GM19240 (cell line): ENCODE data around the gene CARNS1.
A peak's percentile ranks its signal among the peaks of the same experiment; 100 is the strongest.
"Not testable (repeated sequence)": the region's sequence is repeated elsewhere in the genome, so short reads cannot be mapped to it uniquely, and the experiment has no call there.

Source experiments
- DNase-seq: peaks from one replicate; pipeline ENCODE4 v3.0.0; 2011; ENCODE audit warnings: low spot score; ENCODE audit not compliant: insufficient read length

Gene CARNS1

DNA sequence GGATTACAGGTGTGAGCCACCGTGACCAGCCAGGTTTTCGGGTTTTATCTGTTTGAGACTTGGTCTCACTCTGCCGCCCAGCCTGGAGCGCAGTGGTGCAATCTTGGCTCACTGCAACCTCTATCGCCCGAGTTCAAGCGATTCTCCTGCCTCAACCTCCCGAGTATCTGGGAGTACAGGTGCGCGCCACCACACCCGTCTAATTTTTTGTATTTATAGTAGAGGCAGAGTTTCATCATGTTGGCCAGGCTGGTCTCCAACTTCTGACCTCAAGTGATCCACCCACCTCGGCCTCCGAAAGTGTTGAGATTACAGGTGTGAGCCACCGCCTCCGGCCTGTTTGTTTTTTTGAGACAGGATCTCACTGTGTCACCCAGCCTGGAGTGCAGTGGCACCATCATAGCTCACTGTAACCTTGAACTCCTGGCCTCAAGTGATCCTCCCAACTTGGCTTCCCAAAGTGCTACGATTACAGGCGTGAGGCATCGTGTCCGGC is 11.9 kb downstream of the CARNS1 start:
- DNase-seq: not testable (repeated sequence)

DNA sequence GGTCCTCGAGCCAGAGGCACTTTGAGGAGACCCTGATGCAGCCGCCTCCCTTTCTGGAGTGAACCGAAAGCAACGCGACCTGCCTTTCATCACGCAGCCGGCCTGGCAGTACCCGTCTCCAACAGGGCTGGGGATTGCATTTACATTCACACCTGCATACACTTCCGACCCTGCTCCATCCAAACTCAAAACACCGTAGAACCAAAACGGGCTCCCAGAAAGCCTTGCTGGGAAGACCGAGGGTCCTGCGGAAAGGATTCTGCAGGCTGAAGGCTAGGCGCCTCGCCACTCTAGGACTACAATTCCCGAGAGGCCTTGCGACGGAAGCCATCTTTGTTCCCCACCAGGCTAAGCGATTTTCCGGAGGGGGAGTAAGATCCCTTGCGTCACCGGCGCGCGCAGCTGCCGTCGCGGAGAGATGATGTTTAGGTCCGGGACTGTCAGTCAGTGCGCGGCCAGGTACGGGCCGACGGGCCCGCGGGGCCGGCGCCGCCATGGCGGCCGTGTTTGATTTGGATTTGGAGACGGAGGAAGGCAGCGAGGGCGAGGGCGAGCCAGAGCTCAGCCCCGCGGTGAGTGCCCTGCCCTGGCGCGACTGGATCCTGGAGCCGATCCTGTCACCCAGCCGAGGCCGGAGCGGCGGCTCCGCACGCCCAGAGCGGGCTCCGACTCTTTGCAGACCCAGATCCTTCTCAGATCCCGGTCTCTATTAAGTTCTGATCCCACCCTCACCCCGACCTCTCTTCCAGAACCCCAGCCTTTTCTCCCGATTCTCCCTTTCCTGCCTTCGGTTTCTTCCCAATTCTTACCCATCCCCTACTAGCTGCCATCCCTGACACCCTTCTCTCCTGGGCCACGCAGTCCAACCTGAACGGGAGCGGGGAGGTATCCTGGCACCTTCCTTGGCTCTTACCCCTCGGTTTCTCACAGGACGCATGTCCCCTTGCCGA is 12.8 kb downstream of the CARNS1 start, which contains the start of gene RPS6KB2:
RPS6KB2 (plus strand) TSS at position 443 of the 950 bp plus-strand sequence; CDS start at position 495, 52 bp downstream.
- DNase-seq: peak; percentile 99

DNA sequence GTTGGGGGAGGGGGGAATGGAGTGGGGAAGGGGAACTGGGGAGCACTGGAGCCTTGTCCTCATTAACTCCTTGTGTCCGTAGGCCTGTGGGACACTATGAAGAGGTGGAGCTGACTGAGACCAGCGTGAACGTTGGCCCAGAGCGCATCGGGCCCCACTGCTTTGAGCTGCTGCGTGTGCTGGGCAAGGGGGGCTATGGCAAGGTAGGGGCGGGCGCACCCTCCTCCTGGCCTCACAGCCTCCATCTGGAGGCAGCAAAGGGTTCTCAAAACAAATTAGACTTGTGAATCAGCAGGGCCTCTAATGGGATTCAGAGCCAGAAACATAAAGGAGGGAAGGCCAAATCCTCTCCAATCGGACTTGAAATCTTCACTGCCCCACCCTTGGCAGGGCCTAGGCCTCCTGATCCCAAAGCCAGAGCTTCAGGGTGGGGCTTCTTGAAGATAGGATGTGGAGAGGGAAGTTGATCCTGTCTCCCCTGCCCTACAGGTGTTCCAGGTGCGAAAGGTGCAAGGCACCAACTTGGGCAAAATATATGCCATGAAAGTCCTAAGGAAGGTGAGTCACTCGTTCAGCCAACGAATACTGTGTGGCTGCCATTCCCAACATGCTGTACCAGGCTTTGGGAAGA is 13.7 kb downstream of the CARNS1 start:
- no peak for DNase-seq

DNA sequence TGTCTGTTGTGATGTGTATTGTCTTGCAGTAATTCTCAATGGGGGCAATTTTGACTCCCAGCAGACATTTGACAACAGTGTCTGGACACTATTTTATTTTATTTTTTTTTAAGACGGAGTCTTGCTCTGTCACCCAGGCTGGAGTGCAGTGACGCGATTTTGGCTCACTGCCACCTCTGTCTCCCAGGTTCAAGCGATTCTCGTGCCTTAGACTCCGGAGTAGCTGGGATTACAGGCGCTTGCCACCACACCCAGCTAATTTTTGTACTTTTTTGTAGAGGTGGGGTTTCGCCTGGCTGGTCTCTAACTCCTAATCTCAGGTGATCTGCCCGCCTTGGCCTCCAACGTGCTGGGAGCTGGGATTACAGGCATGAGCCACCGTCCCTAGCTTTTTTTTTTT is 14.2 kb downstream of the CARNS1 start:
- no peak for DNase-seq

DNA sequence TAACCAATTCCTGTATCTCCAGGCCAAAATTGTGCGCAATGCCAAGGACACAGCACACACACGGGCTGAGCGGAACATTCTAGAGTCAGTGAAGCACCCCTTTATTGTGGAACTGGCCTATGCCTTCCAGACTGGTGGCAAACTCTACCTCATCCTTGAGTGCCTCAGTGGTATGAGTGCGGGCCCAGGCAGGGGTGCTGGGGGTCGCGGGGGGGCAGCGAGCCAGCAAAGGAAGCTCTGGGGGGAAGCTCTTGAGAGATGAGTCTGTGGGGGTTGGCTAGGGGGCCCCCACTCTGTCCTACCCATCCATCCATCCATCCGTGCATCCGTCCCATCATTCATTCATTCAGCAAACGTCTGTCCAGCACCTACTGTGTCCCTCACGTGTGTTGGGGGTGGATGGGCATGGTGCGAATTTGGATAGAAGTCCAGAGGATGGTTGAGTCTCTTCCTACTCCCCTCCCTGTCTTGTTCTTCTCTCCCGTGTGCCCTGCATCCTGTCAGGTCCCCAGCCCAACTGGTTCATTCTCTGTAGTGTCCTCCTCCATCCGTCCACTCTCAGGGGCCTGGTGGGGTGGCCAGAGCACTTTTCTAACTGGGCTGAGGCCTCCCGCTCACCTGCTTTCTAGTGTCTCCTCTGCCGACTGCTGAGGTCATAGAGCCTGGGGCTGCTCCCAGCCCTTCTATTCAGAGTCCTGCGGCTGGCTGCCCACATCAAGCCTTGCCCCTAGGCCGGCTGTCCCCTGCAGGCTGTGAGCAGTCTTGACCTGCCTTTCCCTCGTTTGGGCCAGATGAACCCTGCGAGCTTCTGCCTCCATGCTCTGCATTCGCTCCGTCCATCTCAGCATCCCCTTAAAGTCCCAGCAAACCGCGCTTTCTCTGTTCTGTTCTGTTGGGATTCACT is 16.1 kb downstream of the CARNS1 start:
- DNase-seq: no peak

DNA sequence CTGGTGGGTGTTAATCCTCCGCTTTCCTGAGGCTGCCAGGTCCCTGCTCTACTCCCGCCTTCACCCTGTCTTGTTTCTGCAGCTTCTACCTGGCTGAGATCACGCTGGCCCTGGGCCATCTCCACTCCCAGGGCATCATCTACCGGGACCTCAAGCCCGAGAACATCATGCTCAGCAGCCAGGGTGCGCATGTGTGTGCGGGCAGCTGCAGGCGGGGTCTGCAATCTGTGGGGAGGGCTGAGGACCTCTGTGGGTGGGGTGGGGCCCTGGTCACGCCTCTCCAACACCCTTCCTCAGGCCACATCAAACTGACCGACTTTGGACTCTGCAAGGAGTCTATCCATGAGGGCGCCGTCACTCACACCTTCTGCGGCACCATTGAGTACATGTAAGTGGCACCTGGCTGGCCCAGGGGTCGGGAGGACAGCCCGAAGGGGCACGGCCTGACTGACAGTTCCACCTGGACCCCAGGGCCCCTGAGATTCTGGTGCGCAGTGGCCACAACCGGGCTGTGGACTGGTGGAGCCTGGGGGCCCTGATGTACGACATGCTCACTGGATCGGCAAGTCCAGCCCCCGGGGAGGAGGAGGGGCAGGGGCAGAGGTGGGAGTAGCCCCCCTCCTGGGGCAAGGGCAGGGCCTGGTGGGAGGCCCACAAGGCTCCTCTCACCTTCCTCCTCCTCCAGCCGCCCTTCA is 17.3 kb downstream of the CARNS1 start:
- no peak for DNase-seq

DNA sequence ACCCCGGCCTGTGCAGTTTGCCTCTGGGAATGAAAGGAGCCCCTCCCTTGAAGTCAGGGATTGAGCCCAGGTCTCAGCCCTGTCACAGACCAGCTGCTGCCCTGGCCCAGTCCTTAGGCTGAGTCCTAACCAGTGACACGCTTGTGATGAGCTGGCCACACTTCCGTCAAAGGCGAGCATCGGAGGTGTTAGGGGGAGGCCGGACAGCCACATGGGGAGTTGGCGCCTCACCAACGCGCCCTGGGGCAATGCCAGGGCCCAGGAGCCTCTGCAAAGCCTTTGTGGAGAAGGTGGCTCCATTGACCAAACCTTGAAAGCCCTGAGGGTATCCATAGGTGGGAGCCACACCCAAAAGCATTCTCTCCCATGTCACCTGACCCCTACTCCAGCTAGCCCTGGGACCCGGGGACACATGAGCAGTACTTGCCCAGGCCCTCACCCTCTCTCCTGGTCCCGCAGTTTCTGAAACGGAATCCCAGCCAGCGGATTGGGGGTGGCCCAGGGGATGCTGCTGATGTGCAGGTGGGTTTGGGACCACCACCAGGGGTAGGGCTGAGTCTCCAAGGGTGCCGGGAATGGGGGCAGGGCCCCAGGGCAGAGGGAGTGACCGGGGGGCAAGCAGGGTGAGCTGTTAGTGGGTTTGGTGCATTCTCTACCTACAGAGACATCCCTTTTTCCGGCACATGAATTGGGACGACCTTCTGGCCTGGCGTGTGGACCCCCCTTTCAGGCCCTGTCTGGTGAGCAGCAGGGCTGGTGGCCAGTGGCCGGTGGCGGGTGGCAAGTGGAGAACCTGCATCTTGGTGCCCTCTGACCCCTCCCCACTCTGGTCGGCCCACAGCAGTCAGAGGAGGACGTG is 18.3 kb downstream of the CARNS1 start:
- DNase-seq: no peak

DNA sequence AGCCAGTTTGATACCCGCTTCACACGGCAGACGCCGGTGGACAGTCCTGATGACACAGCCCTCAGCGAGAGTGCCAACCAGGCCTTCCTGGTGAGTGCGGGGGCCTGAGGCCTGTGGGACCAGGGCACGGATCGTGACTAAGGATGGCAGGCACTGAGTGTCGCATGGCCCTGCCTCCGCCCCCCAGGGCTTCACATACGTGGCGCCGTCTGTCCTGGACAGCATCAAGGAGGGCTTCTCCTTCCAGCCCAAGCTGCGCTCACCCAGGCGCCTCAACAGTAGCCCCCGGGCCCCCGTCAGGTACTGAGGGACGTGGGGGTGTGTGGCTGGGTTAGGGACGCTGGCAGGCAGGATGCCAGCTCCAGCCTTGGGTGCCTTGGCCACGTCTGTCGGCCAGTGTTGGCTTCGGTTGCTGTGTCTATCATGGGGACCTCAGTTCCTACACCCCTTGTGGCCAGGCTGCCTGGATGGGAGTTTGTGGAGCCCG is 19.0 kb downstream of the CARNS1 start:
- no peak for DNase-seq

DNA sequence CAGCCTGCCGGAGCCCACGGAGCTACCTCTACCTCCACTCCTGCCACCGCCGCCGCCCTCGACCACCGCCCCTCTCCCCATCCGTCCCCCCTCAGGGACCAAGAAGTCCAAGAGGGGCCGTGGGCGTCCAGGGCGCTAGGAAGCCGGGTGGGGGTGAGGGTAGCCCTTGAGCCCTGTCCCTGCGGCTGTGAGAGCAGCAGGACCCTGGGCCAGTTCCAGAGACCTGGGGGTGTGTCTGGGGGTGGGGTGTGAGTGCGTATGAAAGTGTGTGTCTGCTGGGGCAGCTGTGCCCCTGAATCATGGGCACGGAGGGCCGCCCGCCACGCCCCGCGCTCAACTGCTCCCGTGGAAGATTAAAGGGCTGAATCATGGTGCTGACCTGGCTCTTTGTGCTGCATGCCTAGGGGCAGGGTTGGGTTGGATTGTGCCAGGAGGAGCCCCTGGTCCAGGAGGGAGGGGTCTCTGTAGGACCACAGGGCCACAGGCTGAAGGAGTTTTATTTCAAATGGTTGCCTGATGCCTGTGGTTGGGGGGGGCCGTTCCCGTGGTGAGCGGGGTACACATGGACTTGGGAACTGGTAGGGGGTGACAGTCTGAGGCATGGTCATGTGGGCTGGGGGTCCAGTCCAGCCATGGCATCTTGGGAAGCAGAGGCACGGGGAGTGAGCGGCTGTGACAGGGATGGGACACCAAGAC is 19.7 kb downstream of the CARNS1 start:
- DNase-seq: no peak

DNA sequence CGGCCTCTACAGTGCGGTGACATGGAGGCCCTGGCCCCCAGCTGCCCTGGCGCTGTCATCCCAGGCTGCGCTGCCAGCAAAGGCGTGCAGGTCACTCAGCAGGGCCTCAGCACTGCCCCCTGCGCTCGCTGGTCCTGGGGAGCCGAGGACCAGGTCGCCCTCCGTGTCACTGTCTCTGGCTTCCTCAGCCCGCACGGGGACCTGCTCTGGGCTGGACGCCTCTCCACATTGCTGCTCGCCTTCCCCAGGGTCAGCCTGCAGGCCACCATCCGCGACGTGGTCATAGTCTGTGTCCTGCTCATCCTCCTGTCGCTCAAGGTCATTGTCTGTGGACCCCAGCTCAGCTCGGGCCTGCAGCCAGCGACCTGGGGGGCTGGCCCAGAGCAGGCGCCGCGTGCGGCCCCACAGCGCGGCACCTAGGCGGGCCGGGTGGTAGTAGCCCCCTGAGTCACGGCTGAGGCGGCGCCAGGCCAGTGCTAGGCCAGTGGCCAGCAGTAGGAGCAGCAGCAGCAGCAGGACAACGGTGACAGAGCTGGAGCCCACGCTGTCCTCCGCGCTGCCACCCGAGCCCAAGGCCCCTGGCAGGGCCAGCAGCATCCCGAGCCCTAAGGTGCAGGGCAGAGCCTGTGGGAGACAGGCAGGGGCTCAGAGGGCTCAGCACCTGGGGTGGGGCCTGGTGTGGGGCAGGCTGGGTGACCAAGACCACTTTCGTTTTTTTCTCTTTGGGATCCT is 20.4 kb downstream of the CARNS1 start:
- DNase-seq: no peak

DNA sequence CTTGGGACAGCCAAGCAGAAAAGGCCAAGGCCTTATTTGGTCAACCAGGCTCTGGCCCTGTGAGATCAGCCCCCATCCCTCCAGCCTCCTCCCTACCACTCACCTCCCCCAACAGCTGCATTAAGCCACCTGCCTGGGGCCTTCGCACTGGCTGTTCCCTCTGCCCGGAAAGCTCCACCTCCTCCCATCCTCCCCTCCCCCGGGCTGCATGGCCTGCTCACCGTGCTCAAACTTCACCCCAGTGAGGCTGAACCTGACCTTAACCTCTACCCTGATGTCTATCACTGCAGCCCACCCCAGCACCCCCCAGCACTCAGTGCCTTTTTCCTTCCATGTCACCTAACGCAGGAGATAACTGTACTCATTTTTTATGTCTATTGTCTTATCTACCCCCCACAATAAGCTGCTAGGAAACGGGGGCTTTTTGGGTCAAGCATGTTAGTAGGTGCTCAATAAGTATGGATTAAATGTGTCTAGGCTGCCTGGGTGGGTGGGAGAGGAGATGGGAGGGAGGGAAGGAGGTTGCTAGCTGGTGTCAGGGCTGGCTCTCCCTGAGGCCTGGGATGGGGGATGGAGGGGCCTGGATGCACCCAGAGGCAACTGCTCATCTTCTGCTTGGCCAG is 21.1 kb downstream of the CARNS1 start:
- peak; percentile 82 for DNase-seq

DNA sequence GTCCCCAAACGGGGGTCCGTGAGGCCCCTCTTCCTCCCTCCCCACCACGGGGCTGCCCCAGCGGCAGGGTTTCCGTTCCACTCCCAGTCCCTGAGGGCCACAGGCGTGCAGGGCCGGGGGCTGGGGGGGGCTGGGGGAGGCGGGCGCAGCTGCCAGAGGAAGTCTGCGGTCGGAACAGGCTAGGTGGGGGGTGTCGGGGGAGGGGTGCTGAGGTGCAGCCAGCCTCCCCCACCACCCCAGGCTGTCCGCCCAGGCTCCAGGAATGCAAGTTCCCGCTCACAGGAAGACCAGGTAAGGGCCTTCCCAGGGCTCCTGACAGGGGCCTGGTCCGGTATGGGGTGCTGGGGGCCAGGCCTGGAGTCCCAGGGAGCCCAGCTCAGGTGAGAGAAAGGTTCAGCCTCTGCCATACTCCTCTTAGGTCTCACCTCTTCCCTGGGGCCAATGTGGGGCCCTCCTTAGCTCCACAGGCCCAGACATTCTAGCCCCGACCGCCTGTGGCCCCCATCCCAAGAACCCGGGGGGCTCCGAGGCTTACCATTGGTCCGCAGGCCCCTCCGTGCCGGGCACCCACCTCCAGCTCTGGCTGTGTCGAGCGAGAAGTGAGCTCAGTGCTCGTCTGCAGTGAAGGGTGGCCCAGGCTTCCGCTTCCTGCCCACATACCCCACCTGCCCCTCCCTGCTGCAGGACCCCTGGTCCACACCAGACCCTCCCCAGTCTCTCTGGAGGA is 21.8 kb downstream of the CARNS1 start, which contains the start of gene PTPRCAP:
PTPRCAP (minus strand) TSS at position 601 of the 727 bp plus-strand sequence; CDS start at position 538, 63 bp downstream.
- DNase-seq: peak; percentile 66

DNA sequence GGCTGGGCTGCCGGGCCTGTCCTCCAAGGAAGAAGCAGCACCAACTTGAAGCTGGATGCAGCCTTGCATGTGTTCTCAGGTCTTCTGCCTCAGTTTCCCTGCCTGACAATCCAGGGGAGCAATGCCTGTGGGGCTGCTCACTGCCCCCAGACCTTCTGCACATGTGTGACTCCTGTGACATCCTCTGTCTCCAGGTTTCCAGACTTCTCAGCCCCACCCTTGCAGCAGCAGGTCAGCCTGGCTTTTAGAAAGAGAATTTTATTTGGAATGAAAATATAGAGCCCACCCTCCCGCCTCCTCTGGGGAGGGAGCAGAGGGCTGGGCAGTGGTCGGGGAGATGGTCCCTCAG is 22.3 kb downstream of the CARNS1 start:
- DNase-seq: no peak

DNA sequence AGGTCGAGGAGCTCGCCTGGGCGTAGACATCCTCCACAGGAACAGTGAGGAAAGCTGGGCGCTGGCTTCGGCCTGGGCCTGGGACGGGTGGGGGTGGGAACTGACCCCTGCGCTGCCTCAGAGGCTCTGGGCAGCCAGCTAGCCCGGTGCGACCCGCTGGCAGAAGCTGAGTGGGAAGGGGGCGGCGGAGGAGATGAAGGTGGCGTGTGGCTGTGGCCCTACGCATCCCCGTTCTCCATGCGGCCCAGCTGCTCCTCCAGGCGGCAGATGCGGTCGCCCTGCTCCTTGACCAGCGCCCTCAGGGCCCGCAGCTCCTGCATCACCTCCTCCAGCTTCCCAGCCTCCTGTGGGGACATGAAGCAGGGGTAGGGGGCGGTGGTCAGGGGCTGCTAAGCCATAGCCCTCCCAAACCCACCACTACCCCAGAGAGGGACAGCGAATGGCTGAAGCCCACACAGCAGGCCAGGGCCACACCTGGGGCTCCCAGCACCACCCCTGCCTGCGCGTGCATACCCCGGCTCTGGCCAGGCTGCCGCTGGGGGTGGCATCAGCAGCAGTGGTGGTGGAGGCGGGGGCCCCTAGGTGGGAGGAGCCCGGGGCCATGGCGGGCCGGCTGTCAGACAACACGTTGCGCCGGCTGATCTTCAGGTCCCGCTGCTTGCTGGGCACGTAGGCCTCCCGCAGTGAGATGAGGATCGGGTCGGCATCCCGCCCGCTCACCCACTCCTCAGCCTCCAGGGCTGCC is 22.9 kb downstream of the CARNS1 start:
- DNase-seq: no peak

DNA sequence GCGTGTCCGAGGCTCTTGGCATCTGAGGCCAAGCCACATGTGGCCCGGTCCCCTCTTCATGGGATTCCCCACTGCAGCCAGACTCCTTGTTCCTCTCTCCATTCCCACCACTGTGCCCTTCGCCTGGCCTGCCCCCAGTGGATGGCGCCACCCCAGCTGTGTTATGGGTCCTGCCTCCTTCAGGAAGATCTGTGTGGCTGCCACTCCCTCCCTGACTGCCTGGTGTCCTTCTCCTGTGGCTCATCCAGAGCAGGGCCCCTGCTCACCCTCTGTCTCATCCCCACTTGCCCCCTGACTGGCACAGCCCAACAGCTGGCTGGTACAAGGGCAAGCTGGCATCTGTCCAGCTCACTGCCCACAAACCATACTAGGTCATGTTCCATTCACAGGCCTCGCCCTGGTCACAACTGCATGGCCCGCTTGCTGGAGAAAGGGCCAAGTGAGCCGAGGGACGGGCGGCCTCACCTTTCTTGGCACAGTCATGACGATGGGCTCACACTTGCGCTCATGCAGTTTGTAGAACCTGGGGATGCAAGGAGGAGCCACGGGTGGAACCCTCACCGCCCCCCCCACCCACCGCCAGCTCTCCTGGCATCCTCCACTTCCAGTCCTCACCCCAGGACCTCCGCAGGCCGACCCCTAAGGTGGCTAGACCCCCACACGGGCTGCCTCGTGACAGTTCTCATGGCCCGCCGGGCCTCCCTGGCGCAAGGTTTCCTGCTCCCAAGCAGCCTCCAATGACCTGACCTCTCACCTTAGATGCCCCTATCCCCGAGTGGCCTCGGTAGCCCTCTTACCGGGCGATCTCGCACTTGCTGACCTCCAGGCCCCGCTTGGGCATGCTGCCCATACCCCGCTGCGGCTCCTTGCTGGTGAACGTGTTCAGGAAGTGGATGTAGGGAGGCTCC is 24.1 kb downstream of the CARNS1 start:
- no peak for DNase-seq
